K562 (cell line): Measurements from ENCODE around the gene OXSR1. TPM values are rescaled to one million over a fixed set of nuclear protein-coding genes. Genes with fewer than 3 reads are reported as not detected.

Experiments used
- BCL6 ChIP-seq: fragments of 250-450 bp; sonication (Bioruptor Pico); IDR thresholded peaks from 2 replicates; pipeline ENCODE4 v1.4.0; 2020
- CREBBP ChIP-seq: IDR thresholded peaks from one replicate; pipeline ENCODE4 v1.6.1; 2012; ENCODE audit warnings: low read depth, mild to moderate bottlenecking, control low read depth, inconsistent platforms, low read length
- DACH1 ChIP-seq: fragments of 450-650 bp; IDR thresholded peaks from 2 replicates; pipeline ENCODE4 v1.6.1; 2018; ENCODE audit not compliant: partially characterized antibody
- HDAC2 ChIP-seq: fragments of 450-650 bp; IDR thresholded peaks from 2 replicates; pipeline ENCODE4 v1.6.1; 2016; ENCODE audit warnings: mild to moderate bottlenecking
- HEY1 ChIP-seq: fragments of 250-450 bp; sonication (Bioruptor Pico); IDR thresholded peaks from 2 replicates; pipeline ENCODE4 v1.5.0; 2020; ENCODE audit warnings: mild to moderate bottlenecking, moderate library complexity, borderline replicate concordance
- MAFK ChIP-seq: IDR thresholded peaks from 2 replicates; pipeline ENCODE4 v1.6.1; 2011; ENCODE audit warnings: low read length, improper control_type of control experiment
- MCM2 ChIP-seq: fragments of 450-650 bp; IDR thresholded peaks from 2 replicates; pipeline ENCODE4 v1.6.1; 2017; ENCODE audit warnings: low read depth, mild to moderate bottlenecking
- NR2F6 ChIP-seq: fragments of 450-650 bp; formaldehyde crosslinking; IDR thresholded peaks from 2 replicates; pipeline ENCODE4 v1.4.0; 2020; ENCODE audit warnings: mild to moderate bottlenecking
- SP2 ChIP-seq: IDR thresholded peaks from 2 replicates; pipeline ENCODE4 v1.6.1; 2011; ENCODE audit warnings: mild to moderate bottlenecking, low read depth, low read length, moderate library complexity; ENCODE audit not compliant: poor library complexity, severe bottlenecking; ENCODE audit errors: extremely low read depth
- SREBF2 ChIP-seq: sonication (generic); formaldehyde crosslinking; IDR thresholded peaks from 2 replicates; pipeline ENCODE4 v1.4.0; 2020; ENCODE audit warnings: mild to moderate bottlenecking, missing genetic modification reagents
- SUPT5H ChIP-seq: fragments of 450-650 bp; IDR thresholded peaks from 2 replicates; pipeline ENCODE4 v1.6.1; 2016
- TBL1XR1 ChIP-seq, 2 experiments: IDR thresholded peaks; 2 replicates each; pipeline ENCODE4 v1.6.1; 2012; ENCODE audit warnings: improper control_type of control experiment in 2 of 2, low read length in 2 of 2, mild to moderate bottlenecking in 1 of 2
- ZC3H4 ChIP-seq: sonication (generic); formaldehyde crosslinking; IDR thresholded peaks from 2 replicates; pipeline ENCODE4 v1.9.0; 2021; ENCODE audit warnings: missing genetic modification reagents, borderline replicate concordance
- ZNF589 ChIP-seq: fragments of 200-800 bp; sonication (Bioruptor generic); IDR thresholded peaks from 2 replicates; pipeline ENCODE4 v1.6.1; 2016; ENCODE audit warnings: low read depth, missing genetic modification characterization, missing compliant biosample characterization
- ZNF785 ChIP-seq: fragments of 250-450 bp; sonication (Bioruptor Pico); IDR thresholded peaks from 2 replicates; pipeline ENCODE4 v1.4.0; 2020; ENCODE audit warnings: mild to moderate bottlenecking
- polyA plus RNA-seq, 8 experiments: library from polyadenylated mRNA; depleted of rRNA in 4 of 8; stranded (reverse) in 5 of 8; unstranded in 3 of 8; fragments of >200 nt; fragmentation: Nextera tagmentation in 2 of 8; fragmentation: Illumina TruSeq in 1 of 8; extraction: Ambion mirVana in 2 of 8; extraction: Trizol in 1 of 8; gene quantifications; 2 replicates each; pipeline versions ENCODE4 v1.2.1 to v1.2.3, GENCODE V29; 2011 to 2014; ENCODE audit warnings: inconsistent platforms in 1 of 8, missing spikeins in 1 of 8
- total RNA-seq, 7 experiments: library from RNA; depleted of rRNA in 6 of 7; stranded (reverse); fragments of >200 nt in 6 of 7; fragmentation: Illumina TruSeq in 2 of 7; extraction: Trizol in 2 of 7; gene quantifications; 2 replicates each; pipeline versions ENCODE4 v1.2.1 to v1.2.3, GENCODE V29; 2011 to 2021; ENCODE audit warnings: low replicate concordance in 1 of 7
- TF ChIP-seq, protein P1 (sequence below), 3 experiments: fragments of 200-800 bp in 1 of 3; sonication (Bioruptor generic) in 1 of 3; sonication (generic) in 1 of 3; formaldehyde crosslinking in 1 of 3; IDR thresholded peaks; 2 replicates each; pipeline versions ENCODE4 v1.6.1 to v1.8.0; 2016 to 2022; ENCODE audit warnings: mild to moderate bottlenecking in 2 of 3, missing compliant biosample characterization in 2 of 3, missing genetic modification characterization in 2 of 3, missing genetic modification reagents in 1 of 3
- TF ChIP-seq, protein P2 (sequence below): fragments of 450-650 bp; formaldehyde crosslinking; IDR thresholded peaks from 2 replicates; pipeline ENCODE4 v1.4.0; 2020; ENCODE audit warnings: mild to moderate bottlenecking, moderate library complexity
- TF ChIP-seq, protein P3 (sequence below): fragments of 450-650 bp; IDR thresholded peaks from one replicate; pipeline ENCODE4 v1.6.1; 2018; ENCODE audit warnings: mild to moderate bottlenecking, moderate library complexity; ENCODE audit not compliant: partially characterized antibody
- TF ChIP-seq, protein P4 (sequence below): fragments of 450-650 bp; IDR thresholded peaks from 2 replicates; pipeline ENCODE4 v1.6.1; 2018; ENCODE audit warnings: mild to moderate bottlenecking, low read depth; ENCODE audit not compliant: partially characterized antibody
- TF ChIP-seq, protein P5 (sequence below): sonication (generic); formaldehyde crosslinking; IDR thresholded peaks from 2 replicates; pipeline ENCODE4 v1.8.0; 2022; ENCODE audit warnings: missing genetic modification reagents, mild to moderate bottlenecking, moderate library complexity, borderline replicate concordance
- TF ChIP-seq, protein P6 (sequence below): fragments of 450-650 bp; formaldehyde crosslinking; conservative IDR thresholded peaks from 2 replicates; pipeline ENCODE4 v1.4.0; 2022; ENCODE audit warnings: mild to moderate bottlenecking, missing genetic modification characterization

The OXSR1 gene
- total and polyA plus RNA-seq, 9 of the 15 experiments (the other 6 are each of a cell fraction or from before 2014, with no cell fraction given) = 15.7 to 87.6 (median 48.7) TPM

DNA sequence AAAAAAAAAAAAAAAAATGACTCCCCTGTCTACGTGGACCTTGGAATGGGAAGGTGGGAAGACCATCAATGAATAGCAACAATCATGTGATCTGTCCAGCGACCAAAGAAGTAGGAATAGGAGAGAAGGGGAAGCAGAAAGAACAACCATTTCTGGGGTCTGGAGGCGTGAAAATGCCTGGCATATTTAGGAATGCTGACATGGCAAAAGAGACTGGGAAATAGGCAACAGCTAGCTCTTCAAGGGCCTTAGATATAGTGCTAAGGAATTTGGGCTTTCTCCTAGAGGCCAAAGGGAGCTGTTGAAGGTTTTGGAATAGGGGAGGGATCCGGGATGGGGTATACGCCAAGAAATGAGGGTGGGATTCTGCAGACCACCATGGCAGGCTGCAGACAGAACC, 106.2 kb downstream of the OXSR1 start (continued):
- TF ChIP-seq, protein P1, sequence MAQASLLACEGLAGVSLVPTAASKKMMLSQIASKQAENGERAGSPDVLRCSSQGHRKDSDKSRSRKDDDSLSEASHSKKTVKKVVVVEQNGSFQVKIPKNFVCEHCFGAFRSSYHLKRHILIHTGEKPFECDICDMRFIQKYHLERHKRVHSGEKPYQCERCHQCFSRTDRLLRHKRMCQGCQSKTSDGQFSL (CRISPR knock-in tag; IDR thresholded peaks at IDR 0.05) = no peak
- TF ChIP-seq, protein P1 (tag; IDR thresholded peaks at IDR 0.05) = no peak
- TF ChIP-seq MCM2 = no peak
- TF ChIP-seq ZNF785 = no peak
- no peak for TF ChIP-seq NR2F6
- no peak for TF ChIP-seq SREBF2
- TF ChIP-seq ZC3H4 (CRISPR knock-in tag) = no peak
- no peak for TF ChIP-seq TBL1XR1 (IDR thresholded peaks at IDR 0.05; ENCODE audit: low read length in 2 of 2)
- no peak for TF ChIP-seq SUPT5H
- no peak for TF ChIP-seq CREBBP
- TF ChIP-seq, protein P2, sequence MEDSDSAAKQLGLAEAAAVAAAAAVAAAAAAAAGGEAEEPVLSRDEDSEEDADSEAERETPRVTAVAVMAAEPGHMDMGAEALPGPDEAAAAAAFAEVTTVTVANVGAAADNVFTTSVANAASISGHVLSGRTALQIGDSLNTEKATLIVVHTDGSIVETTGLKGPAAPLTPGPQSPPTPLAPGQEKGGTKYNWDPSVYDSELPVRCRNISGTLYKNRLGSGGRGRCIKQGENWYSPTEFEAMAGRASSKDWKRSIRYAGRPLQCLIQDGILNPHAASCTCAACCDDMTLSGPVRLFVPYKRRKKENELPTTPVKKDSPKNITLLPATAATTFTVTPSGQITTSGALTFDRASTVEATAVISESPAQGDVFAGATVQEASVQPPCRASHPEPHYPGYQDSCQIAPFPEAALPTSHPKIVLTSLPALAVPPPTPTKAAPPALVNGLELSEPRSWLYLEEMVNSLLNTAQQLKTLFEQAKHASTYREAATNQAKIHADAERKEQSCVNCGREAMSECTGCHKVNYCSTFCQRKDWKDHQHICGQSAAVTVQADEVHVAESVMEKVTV (CRISPR knock-in tag) = no peak
- TF ChIP-seq HEY1 (CRISPR knock-in tag) = no peak
- TF ChIP-seq, protein P3, sequence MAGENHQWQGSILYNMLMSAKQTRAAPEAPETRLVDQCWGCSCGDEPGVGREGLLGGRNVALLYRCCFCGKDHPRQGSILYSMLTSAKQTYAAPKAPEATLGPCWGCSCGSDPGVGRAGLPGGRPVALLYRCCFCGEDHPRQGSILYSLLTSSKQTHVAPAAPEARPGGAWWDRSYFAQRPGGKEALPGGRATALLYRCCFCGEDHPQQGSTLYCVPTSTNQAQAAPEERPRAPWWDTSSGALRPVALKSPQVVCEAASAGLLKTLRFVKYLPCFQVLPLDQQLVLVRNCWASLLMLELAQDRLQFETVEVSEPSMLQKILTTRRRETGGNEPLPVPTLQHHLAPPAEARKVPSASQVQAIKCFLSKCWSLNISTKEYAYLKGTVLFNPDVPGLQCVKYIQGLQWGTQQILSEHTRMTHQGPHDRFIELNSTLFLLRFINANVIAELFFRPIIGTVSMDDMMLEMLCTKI = no peak
- TF ChIP-seq, protein P4, sequence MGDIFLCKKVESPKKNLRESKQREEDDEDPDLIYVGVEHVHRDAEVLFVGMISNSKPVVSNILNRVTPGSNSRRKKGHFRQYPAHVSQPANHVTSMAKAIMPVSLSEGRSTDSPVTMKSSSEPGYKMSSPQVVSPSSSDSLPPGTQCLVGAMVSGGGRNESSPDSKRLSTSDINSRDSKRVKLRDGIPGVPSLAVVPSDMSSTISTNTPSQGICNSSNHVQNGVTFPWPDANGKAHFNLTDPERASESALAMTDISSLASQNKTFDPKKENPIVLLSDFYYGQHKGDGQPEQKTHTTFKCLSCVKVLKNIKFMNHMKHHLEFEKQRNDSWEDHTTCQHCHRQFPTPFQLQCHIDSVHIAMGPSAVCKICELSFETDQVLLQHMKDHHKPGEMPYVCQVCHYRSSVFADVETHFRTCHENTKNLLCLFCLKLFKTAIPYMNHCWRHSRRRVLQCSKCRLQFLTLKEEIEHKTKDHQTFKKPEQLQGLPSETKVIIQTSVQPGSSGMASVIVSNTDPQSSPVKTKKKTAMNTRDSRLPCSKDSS = no peak
- TF ChIP-seq SP2 = no peak
- TF ChIP-seq, protein P5, sequence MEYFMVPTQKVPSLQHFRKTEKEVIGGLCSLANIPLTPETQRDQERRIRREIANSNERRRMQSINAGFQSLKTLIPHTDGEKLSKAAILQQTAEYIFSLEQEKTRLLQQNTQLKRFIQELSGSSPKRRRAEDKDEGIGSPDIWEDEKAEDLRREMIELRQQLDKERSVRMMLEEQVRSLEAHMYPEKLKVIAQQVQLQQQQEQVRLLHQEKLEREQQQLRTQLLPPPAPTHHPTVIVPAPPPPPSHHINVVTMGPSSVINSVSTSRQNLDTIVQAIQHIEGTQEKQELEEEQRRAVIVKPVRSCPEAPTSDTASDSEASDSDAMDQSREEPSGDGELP (CRISPR knock-in tag) = no peak
- no peak for TF ChIP-seq ZNF589 (CRISPR knock-in tag)
- TF ChIP-seq, protein P6, sequence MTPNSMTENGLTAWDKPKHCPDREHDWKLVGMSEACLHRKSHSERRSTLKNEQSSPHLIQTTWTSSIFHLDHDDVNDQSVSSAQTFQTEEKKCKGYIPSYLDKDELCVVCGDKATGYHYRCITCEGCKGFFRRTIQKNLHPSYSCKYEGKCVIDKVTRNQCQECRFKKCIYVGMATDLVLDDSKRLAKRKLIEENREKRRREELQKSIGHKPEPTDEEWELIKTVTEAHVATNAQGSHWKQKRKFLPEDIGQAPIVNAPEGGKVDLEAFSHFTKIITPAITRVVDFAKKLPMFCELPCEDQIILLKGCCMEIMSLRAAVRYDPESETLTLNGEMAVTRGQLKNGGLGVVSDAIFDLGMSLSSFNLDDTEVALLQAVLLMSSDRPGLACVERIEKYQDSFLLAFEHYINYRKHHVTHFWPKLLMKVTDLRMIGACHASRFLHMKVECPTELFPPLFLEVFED (CRISPR knock-in tag) = no peak
- no peak for TF ChIP-seq BCL6 (CRISPR knock-in tag)
- TF ChIP-seq DACH1 = no peak
- peak; percentile 94 for TF ChIP-seq MAFK
- no peak for TF ChIP-seq HDAC2
